Mesothelial cell of epicardium (in vitro differentiated cells): ENCODE measurements around the gene SMIM35. TPM values are rescaled to one million over a fixed set of nuclear protein-coding genes. Genes with fewer than 3 reads are reported as not detected.
A peak's percentile ranks its signal among the peaks of the same experiment; 100 is the strongest.

ENCODE experiments used
- DNase-seq, 2 experiments: peaks; one replicate each; pipeline ENCODE4 v3.0.0; 2021; ENCODE audit warnings: low spot score in 2 of 2; ENCODE audit not compliant: unreplicated experiment in 2 of 2
- H3K27ac Mint-ChIP-seq: 2 replicates; pipeline ENCODE4 v1.8.0; 2021; ENCODE audit warnings: mixed read lengths
- H3K27me3 Mint-ChIP-seq: 2 replicates; pipeline ENCODE4 v1.8.0; 2021; ENCODE audit warnings: low read depth, mixed read lengths
- H3K36me3 Mint-ChIP-seq: 2 replicates; pipeline ENCODE4 v1.8.0; 2021; ENCODE audit warnings: mixed read lengths
- H3K4me1 Mint-ChIP-seq: 2 replicates; pipeline ENCODE4 v1.8.0; 2021; ENCODE audit warnings: mixed read lengths
- H3K4me3 Mint-ChIP-seq: 2 replicates; pipeline ENCODE4 v1.8.0; 2021; ENCODE audit warnings: mild to moderate bottlenecking, moderate library complexity, mixed read lengths
- H3K9me3 Mint-ChIP-seq: 2 replicates; pipeline ENCODE4 v1.8.0; 2021; ENCODE audit warnings: mixed read lengths
- total RNA-seq: library from RNA; stranded (reverse); gene quantifications from 3 replicates; pipeline ENCODE4 v1.2.1, GENCODE V29; 2021
- TF ChIP-seq, protein P1 (sequence below): fragments of 200-600 bp; sonication (generic); IDR thresholded peaks from one replicate; pipeline ENCODE4 v1.5.0; 2021; ENCODE audit warnings: antibody characterized with exemption; ENCODE audit not compliant: unreplicated experiment

SMIM35 gene
- total RNA-seq, 1 donor from 2014 or later = not detected

DNA sequence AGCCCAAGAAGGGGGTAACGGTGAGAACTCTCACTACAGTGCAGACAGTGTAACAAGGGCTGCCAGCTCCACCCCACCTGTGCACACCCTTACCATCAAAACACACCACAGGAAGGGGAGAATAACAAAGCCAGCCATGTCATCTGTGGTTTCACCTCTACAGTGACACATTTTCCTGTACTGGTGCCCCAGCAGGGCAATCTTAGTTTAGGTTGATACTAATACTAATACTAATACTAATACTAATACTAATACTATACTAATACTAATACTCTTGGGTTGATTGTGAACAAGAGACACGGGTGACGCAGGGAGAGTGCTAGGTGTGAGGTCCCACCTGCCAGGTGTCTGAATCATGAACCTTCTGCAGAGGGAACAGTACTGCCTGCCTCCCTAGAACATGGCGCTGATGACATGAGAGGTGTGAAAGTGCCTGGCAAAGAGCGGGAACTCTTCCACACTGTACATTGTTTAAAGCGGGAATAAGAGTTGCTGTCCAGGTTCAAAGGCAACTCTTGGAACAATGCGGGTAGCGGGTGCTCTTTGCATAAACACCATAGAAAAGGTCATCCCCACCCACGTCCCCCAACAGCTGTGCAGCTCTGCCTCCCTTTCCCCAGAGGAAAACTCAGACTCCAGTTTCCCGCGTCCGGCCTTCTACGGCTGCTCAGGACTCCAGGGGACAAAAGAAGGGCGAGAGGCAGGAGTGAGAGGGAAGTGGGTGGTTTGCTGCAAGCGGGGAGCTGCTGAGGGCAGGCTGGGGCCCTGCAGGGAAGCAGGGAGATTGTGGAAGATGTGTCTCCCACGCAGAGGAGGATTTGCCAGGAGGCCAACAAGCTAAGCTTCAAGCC, 34.9 kb downstream of the SMIM35 start:
- no peak overlapping the region for H3K4me3 Mint-ChIP-seq

DNA sequence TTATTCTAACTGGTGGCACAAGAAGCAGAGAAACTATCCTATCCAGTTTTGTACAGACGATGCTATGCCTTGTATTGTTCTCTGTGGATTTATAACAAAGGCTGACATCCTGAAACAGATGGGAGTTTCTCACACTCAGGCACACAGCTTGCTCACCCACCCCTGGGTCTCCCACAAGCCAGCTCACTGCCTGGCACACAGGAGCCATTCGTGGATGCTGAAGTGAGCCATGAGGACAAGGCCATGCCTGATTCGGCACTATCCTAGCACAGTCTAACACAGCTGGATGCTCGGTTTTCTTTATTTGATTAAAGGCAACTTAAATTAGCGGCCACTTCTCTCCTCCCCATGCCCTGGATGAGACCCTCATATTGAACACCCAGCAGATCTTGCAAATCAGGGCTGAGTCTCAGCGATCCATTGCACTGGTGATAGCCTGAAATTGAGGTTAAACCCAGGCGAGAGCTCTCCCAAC, 35.6 kb downstream of the SMIM35 start:
- no peak overlapping the region for H3K4me3 Mint-ChIP-seq
- peaks cover 16% of the 10 kb centered on the region for H3K4me1 Mint-ChIP-seq
- TF ChIP-seq, protein P1, sequence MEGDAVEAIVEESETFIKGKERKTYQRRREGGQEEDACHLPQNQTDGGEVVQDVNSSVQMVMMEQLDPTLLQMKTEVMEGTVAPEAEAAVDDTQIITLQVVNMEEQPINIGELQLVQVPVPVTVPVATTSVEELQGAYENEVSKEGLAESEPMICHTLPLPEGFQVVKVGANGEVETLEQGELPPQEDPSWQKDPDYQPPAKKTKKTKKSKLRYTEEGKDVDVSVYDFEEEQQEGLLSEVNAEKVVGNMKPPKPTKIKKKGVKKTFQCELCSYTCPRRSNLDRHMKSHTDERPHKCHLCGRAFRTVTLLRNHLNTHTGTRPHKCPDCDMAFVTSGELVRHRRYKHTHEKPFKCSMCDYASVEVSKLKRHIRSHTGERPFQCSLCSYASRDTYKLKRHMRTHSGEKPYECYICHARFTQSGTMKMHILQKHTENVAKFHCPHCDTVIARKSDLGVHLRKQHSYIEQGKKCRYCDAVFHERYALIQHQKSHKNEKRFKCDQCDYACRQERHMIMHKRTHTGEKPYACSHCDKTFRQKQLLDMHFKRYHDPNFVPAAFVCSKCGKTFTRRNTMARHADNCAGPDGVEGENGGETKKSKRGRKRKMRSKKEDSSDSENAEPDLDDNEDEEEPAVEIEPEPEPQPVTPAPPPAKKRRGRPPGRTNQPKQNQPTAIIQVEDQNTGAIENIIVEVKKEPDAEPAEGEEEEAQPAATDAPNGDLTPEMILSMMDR = no peak
- H3K27ac Mint-ChIP-seq = no peak overlapping the region
- no peak for DNase-seq
- no peaks in the 10 kb centered on the region for H3K9me3 Mint-ChIP-seq
- H3K36me3 Mint-ChIP-seq = no peaks in the 10 kb centered on the region
- H3K27me3 Mint-ChIP-seq = peaks cover 29% of the 10 kb centered on the region

More for the DNA sequence above, 34.9 kb downstream of the SMIM35 start:
- Mint-ChIP-seq H3K27ac (no peak overlapping the region), H3K27me3 (peaks cover 33% of the 10 kb centered on the region), H3K36me3 (no peaks in the 10 kb centered on the region), H3K9me3 (no peaks in the 10 kb centered on the region), H3K4me1 (peaks cover 11% of the 10 kb centered on the region)
- peak in 1 of 2 experiments; percentile 37 for DNase-seq
- TF ChIP-seq, protein P1 = no peak

DNA sequence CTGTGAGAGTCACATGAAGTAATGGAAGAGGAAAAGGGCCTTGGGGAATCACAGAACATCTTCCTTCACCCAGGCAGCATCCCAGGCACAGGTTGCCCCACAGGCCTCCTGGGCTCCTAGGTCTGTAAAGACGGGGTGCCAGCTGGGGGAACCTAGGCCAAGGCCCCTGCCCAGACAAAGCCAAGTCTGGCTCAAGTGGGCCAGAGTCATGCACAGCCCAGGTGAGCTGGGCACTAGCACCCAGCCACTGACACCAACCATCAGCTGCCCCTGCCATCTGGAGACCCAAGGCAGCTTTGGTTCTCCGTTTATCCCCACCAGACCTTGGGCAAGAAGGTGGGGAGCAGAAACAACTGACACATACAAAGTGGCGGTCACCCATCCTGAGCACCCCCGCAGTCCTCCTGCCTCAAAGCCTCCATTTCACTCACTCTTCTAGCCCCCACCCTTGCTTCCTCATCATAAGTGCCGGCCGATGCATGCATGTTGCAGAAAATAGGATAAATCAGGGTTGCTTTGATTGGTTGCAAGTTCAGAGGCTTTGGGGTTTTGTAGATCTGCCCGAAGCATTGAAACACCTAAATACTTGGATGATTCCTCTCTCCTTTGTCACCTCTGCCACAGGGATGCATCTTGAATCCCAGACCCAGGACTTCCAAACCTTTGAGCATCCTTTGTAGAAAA, 36.4 kb downstream of the SMIM35 start:
- Mint-ChIP-seq H3K4me1 (peaks cover 21% of the 10 kb centered on the region), H3K36me3 (no peaks in the 10 kb centered on the region), H3K27me3 (peaks cover 24% of the 10 kb centered on the region), H3K9me3 (no peaks in the 10 kb centered on the region), H3K4me3 (no peak overlapping the region), H3K27ac (no peak overlapping the region)
- TF ChIP-seq, protein P1 = no peak
- no peak for DNase-seq

DNA sequence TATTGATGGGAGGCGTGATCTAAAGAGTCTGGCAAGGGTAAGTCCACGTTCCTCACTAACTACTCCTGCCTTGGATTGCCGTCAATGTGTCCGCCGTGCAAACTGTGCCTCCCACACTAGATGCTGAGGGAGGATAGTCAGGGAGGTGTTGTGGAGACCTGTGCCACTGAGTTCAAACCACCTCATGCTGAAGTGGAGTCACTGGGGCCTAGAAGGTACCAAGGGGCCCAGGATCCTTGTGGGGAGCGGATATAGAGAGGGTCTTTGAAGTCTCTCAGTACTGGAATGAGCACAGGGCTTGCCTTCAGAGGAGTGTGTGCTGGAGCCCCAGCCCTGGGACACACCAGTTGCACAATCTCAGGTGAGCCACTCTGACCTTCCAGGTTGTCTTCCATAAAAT, 37.0 kb downstream of the SMIM35 start:
- peaks cover 24% of the 10 kb centered on the region for H3K27me3 Mint-ChIP-seq
- H3K27ac Mint-ChIP-seq = no peak overlapping the region
- H3K36me3 Mint-ChIP-seq = no peaks in the 10 kb centered on the region
- H3K9me3 Mint-ChIP-seq = no peaks in the 10 kb centered on the region
- H3K4me3 Mint-ChIP-seq = no peak overlapping the region
- H3K4me1 Mint-ChIP-seq = peaks cover 26% of the 10 kb centered on the region
- TF ChIP-seq, protein P1 = no peak
- no peak for DNase-seq

DNA sequence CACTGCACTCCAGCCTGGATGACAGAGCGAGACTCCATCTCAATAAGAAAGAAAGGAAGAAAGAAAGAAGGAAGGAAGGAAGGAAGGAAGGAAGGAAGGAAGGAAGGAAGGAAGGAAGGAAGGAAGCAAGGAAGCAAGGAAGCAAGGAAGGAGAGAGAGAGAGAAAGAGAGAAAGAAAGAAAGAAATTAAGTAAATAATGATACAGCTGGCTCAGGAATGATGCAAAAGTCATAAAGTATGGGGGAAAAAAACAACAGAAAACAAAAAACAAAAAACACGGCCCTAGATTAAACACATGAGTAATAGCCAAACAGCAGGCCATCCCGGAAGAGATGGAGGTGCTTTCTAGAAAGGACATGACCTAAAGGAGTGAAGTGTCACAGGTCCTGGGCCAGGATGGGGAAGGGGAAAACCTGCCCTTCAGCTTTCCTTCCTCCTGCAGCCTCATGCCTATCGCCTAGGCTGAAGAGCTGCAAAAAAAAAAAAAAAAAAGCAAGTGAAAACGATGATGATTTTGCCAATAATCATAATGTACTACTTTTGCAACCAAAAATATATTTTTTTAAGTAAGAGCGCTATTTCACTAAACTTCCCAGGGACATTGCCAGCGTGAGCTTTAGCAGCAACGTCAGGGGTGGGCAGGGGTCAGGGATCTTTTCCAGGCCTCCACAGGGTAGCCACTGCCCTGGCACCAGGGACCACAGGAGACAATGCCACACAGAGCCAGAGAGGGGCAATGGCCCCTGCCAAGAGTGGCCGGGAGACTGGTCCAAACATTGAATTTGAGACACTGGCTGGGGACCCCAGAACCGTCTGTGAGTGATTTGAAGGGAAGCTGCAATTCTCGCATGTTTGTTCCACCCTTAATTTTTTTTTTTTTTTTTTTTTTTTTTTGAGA, 38.0 kb downstream of the SMIM35 start:
- H3K4me3 Mint-ChIP-seq = no peak overlapping the region
- H3K4me1 Mint-ChIP-seq = peaks cover 27% of the 10 kb centered on the region
- no peak overlapping the region for H3K27ac Mint-ChIP-seq
- H3K9me3 Mint-ChIP-seq = no peaks in the 10 kb centered on the region
- DNase-seq = no peak
- H3K27me3 Mint-ChIP-seq = peaks cover 28% of the 10 kb centered on the region
- TF ChIP-seq, protein P1 = no peak
- no peaks in the 10 kb centered on the region for H3K36me3 Mint-ChIP-seq
